Smooth muscle cell (in vitro differentiated cells): ENCODE measurements around the gene VDAC2. TPM values are rescaled to one million over a fixed set of nuclear protein-coding genes. Genes with fewer than 3 reads are reported as not detected.

Experiments
- DNase-seq: peaks from one replicate; lab custom pipeline; 2025; ENCODE audit not compliant: unreplicated experiment; lab: John Stamatoyannopoulos, UW
- H2AFZ ChIP-seq: fragments of 200-600 bp; sonication (generic); 2 replicates; pipeline ENCODE4 v1.6.0; 2016; ENCODE audit warnings: antibody characterized with exemption, low read depth, mild to moderate bottlenecking
- H3F3A ChIP-seq: fragments of 200-600 bp; sonication (generic); 2 replicates; pipeline ENCODE4 v1.6.0; 2017; ENCODE audit warnings: antibody characterized with exemption, low read depth
- H3K27ac ChIP-seq: fragments of 200-600 bp; sonication (generic); 2 replicates; pipeline ENCODE4 v1.5.1; 2016; ENCODE audit warnings: low read depth, mild to moderate bottlenecking
- H3K27me3 ChIP-seq: fragments of 200-600 bp; sonication (generic); 2 replicates; pipeline ENCODE4 v1.6.1; 2016; ENCODE audit warnings: low read depth, mild to moderate bottlenecking
- H3K36me3 ChIP-seq: fragments of 200-600 bp; sonication (generic); 2 replicates; pipeline ENCODE4 v1.5.1; 2016; ENCODE audit warnings: low read depth
- H3K4me1 ChIP-seq: fragments of 200-600 bp; sonication (generic); 2 replicates; pipeline ENCODE4 v1.5.1; 2016; ENCODE audit warnings: low read depth
- H3K4me2 ChIP-seq: fragments of 200-600 bp; sonication (generic); 2 replicates; pipeline ENCODE4 v1.6.0; 2016; ENCODE audit warnings: mild to moderate bottlenecking
- H3K4me3 ChIP-seq: fragments of 200-600 bp; sonication (generic); 2 replicates; pipeline ENCODE4 v1.5.1; 2016; ENCODE audit warnings: mild to moderate bottlenecking
- H3K79me2 ChIP-seq: fragments of 200-600 bp; sonication (generic); 2 replicates; pipeline ENCODE4 v1.6.0; 2016; ENCODE audit warnings: low read depth, mild to moderate bottlenecking
- H3K9ac ChIP-seq: fragments of 200-600 bp; sonication (generic); 2 replicates; pipeline ENCODE4 v1.6.0; 2016; ENCODE audit warnings: low read depth
- H3K9me3 ChIP-seq: fragments of 200-600 bp; sonication (generic); replicated peaks from 2 replicates; pipeline ENCODE4 v1.5.1; 2016; ENCODE audit warnings: low read depth
- H4K20me1 ChIP-seq: fragments of 200-600 bp; sonication (generic); 2 replicates; pipeline ENCODE4 v1.6.0; 2016; ENCODE audit warnings: low read depth
- WGBS: methylation state at CpG from one replicate; pipeline ENCODE4 v1.1.7; 2016; ENCODE audit warnings: low lambda C conversion rate; 5-methylcytosine and 5-hydroxymethylcytosine counted together
- polyA plus RNA-seq: library from polyadenylated mRNA; unstranded; fragments of >200 nt; fragmentation: Nextera tagmentation; extraction: Ambion mirVana; gene quantifications from 2 replicates; pipeline ENCODE4 v1.2.1, GENCODE V29; 2016
- total RNA-seq: library from RNA; depleted of rRNA; stranded (reverse); fragments of >200 nt; gene quantifications from 2 replicates; pipeline ENCODE4 v1.2.3, GENCODE V29; 2014
- TF ChIP-seq, protein P1 (sequence below): fragments of 200-600 bp; sonication (generic); IDR thresholded peaks from 2 replicates; pipeline ENCODE4 v1.5.1; 2017; ENCODE audit warnings: borderline replicate concordance, mild to moderate bottlenecking, antibody characterized with exemption; ENCODE audit not compliant: insufficient read depth, poor library complexity, severe bottlenecking

Gene VDAC2
- total and polyA plus RNA-seq, 2 experiments from 2014 or later: 183 to 207 TPM

DNA sequence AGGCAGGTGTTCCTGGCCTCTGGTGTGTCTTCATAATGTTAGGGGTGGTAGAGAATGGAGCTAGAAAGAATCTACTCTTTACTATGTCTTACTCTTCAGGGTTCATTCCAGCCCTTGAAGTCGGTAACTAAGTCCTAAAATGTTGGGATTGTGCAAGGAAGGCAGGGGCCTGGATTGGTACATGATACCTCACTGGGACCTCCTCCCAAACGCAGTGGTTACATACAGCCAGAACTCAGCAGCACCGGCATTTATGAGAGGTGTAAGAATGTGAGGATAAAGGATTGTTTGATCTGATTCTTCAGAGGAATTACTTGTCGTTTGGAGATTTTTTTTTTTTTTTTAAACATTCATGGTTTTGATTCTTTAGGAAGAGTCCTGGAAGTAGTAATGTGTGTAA, 18.2 kb downstream of the VDAC2 start:
- WGBS: 54% methylated on average over 4 of the region's 4 CpGs
- no peak overlapping the region for H3K4me3 ChIP-seq
- H3K4me1 ChIP-seq: peaks cover 46% of the 10 kb centered on the region
- no peaks in the 10 kb centered on the region for H3K36me3 ChIP-seq
- H4K20me1 ChIP-seq: peaks cover 84% of the 10 kb centered on the region
- no peak overlapping the region for H3K9ac ChIP-seq
- peaks cover 58% of the 10 kb centered on the region for H3K79me2 ChIP-seq
- H3K27ac ChIP-seq: peak overlapping the region; percentile 93
- TF ChIP-seq, protein P1, sequence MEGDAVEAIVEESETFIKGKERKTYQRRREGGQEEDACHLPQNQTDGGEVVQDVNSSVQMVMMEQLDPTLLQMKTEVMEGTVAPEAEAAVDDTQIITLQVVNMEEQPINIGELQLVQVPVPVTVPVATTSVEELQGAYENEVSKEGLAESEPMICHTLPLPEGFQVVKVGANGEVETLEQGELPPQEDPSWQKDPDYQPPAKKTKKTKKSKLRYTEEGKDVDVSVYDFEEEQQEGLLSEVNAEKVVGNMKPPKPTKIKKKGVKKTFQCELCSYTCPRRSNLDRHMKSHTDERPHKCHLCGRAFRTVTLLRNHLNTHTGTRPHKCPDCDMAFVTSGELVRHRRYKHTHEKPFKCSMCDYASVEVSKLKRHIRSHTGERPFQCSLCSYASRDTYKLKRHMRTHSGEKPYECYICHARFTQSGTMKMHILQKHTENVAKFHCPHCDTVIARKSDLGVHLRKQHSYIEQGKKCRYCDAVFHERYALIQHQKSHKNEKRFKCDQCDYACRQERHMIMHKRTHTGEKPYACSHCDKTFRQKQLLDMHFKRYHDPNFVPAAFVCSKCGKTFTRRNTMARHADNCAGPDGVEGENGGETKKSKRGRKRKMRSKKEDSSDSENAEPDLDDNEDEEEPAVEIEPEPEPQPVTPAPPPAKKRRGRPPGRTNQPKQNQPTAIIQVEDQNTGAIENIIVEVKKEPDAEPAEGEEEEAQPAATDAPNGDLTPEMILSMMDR: no peak
- H3K9me3 ChIP-seq: no peaks in the 10 kb centered on the region
- no peaks in the 10 kb centered on the region for H3K27me3 ChIP-seq
- no peak overlapping the region for H3K4me2 ChIP-seq
- peaks cover 62% of the 10 kb centered on the region for H3F3A ChIP-seq
- H2AFZ ChIP-seq: no peak overlapping the region
- no peak for DNase-seq

DNA sequence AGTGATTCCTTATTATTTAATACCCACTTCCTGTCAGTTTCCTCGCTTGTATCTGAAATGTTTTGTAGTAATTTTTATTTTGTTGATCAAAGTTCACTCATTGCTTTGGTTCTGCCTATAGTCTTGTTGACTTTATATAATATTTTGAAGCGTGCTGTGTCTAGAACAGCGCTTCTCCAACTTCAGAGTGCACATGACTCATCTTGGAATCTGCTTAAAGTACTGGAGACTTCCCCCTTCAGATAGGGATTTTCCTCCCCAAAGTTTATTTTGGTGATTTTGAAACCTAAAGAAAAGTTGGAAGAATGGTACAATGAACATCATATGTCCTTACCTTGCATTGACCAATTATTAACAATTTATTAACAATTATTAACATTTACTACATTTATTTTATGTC, 19.4 kb downstream of the VDAC2 start:
- Histone ChIP-seq H3K27me3 (no peaks in the 10 kb centered on the region), H3K36me3 (no peaks in the 10 kb centered on the region), H3F3A (peaks cover 54% of the 10 kb centered on the region), H3K4me2 (peak overlapping the region; percentile 23), H3K9ac (no peak overlapping the region), H3K4me1 (peaks cover 41% of the 10 kb centered on the region), H3K9me3 (no peaks in the 10 kb centered on the region), H4K20me1 (peaks cover 73% of the 10 kb centered on the region), H3K27ac (peak overlapping the region; percentile 93), H2AFZ (no peak overlapping the region), H3K4me3 (no peak overlapping the region), H3K79me2 (peaks cover 47% of the 10 kb centered on the region)
- 39% methylated on average over 3 of the region's 3 CpGs for WGBS
- DNase-seq: no peak
- TF ChIP-seq, protein P1: no peak

DNA sequence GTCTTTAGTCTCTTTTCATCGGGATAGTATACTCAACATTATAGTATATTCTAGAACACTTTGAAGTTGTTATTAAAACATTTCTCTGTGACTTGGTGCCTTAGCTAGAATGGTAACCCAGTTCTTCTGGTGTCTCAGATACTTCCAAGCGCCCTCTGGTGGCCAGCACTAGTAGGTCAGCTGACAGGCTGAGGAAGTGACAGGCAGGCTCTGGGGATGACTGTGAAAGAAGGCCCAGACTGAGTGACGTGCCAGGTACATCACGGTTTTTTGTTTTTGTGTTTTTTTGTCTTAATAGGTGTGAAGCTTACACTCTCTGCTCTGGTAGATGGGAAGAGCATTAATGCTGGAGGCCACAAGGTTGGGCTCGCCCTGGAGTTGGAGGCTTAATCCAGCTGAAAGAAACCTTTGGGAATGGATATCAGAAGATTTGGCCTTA, 20.0 kb downstream of the VDAC2 start:
- peak; percentile 37 for DNase-seq
- Histone ChIP-seq H3K9ac (no peak overlapping the region), H3K4me2 (peak overlapping the region; percentile 23), H3K79me2 (peaks cover 41% of the 10 kb centered on the region), H3F3A (peaks cover 50% of the 10 kb centered on the region), H2AFZ (no peak overlapping the region), H3K9me3 (no peaks in the 10 kb centered on the region), H3K4me3 (no peak overlapping the region), H3K27ac (peak overlapping the region; percentile 93), H3K27me3 (no peaks in the 10 kb centered on the region), H4K20me1 (peaks cover 66% of the 10 kb centered on the region), H3K36me3 (no peaks in the 10 kb centered on the region), H3K4me1 (peaks cover 37% of the 10 kb centered on the region)
- WGBS: 40% methylated on average over 5 of the region's 5 CpGs
- TF ChIP-seq, protein P1: peak; percentile 94
